Panc1 (cell line): ENCODE data around the gene DOCK8. TPM values are rescaled to one million over a fixed set of nuclear protein-coding genes. Genes with fewer than 3 reads are reported as not detected.

ENCODE experiments used
- ATAC-seq: fragments of 200-7000 bp; cut with Tn5 transposase; 2 replicates; pipeline ENCODE4 v1.9.1; 2020; ENCODE audit warnings: mild to moderate bottlenecking, moderate library complexity
- BruUV-seq: library from RNA; stranded (reverse); fragments of 400-500 nt; replicated peaks from 2 replicates; lab custom pipeline; 2021; lab: Mats Ljungman, UMichigan
- CTCF ChIA-PET: fragments of 300-600 bp; sonication (Branson Sonifier 250); formaldehyde crosslinking; loops from one replicate; lab custom pipeline; 2022; ENCODE audit warnings: antibody characterized with exemption; lab: Charles Lee
- POLR2A ChIA-PET: fragments of 300-600 bp; sonication (Branson Sonifier 250); formaldehyde crosslinking; loops from one replicate; lab custom pipeline; 2022; ENCODE audit warnings: antibody characterized with exemption; lab: Charles Lee
- DNase-seq: peaks from one replicate; pipeline ENCODE4 v3.0.0-alpha.2; 2010; ENCODE audit warnings: low read depth, low spot score
- H3K27ac ChIP-seq: 2 replicates; pipeline ENCODE4 v1.5.1; 2011; ENCODE audit warnings: mild to moderate bottlenecking, low read length, inconsistent platforms
- H3K27me3 ChIP-seq: fragments of 200-500 bp; sonication (Bioruptor generic); 2 replicates; pipeline ENCODE4 v1.6.0; 2014; ENCODE audit warnings: low read length, inconsistent platforms; ENCODE audit not compliant: control insufficient read depth, insufficient read depth
- H3K36me3 ChIP-seq: fragments of 200-500 bp; sonication (Bioruptor generic); 2 replicates; pipeline ENCODE4 v1.5.1; 2014; ENCODE audit warnings: inconsistent platforms, mild to moderate bottlenecking, low read length, moderate library complexity; ENCODE audit not compliant: control insufficient read depth, insufficient read depth
- H3K4me1 ChIP-seq: 2 replicates; pipeline ENCODE4 v1.5.1; 2011; ENCODE audit warnings: inconsistent platforms, mild to moderate bottlenecking, low read length, moderate library complexity; ENCODE audit not compliant: control insufficient read depth, insufficient read depth
- H3K4me3 ChIP-seq, 2 experiments: 2 replicates each; pipeline ENCODE4 v1.5.1; 2011 to 2012; ENCODE audit warnings: low read depth in 2 of 2, low read length in 2 of 2, mild to moderate bottlenecking in 2 of 2, inconsistent platforms in 1 of 2, moderate library complexity in 1 of 2
- H3K9me3 ChIP-seq: fragments of 200-500 bp; sonication (Bioruptor generic); 2 replicates; pipeline ENCODE4 v1.5.1; 2014; ENCODE audit warnings: low read depth, mild to moderate bottlenecking, inconsistent platforms, low read length, moderate library complexity; ENCODE audit not compliant: control insufficient read depth, insufficient read depth
- POLR2AphosphoS5 ChIP-seq: IDR thresholded peaks from 2 replicates; pipeline ENCODE4 v1.6.1; 2012; ENCODE audit warnings: mild to moderate bottlenecking, low read depth, low read length, moderate library complexity
- SIN3A ChIP-seq: IDR thresholded peaks from 2 replicates; pipeline ENCODE4 v1.6.1; 2012; ENCODE audit warnings: low read depth, mild to moderate bottlenecking, low read length, moderate library complexity, borderline replicate concordance; ENCODE audit not compliant: insufficient read depth
- TCF7L2 ChIP-seq: IDR thresholded peaks from 2 replicates; pipeline ENCODE4 v1.6.1; 2011; ENCODE audit warnings: mild to moderate bottlenecking, low read depth, low read length, inconsistent platforms
- in situ Hi-C: cut with HindIII; loops from 2 replicates; pipeline ENCODE4 v1.10.0; 2016; ENCODE audit warnings: low sequenced_read_pairs, low pct_unique_long_range_greater_than_20kb
- intact Hi-C: fragments of 100-400 bp; cut with micrococcal nuclease; formaldehyde crosslinking; loops from one replicate; pipeline ENCODE4 v1.10.0; 2022; ENCODE audit not compliant: unreplicated experiment
- total RNA-seq: library from RNA; stranded (reverse); gene quantifications from one replicate; pipeline ENCODE4 v1.2.1, GENCODE V29; 2021; ENCODE audit not compliant: unreplicated experiment
- TF ChIP-seq, protein P1 (sequence below): fragments of 450-650 bp; IDR thresholded peaks from 2 replicates; pipeline ENCODE4 v1.5.1; 2017; ENCODE audit warnings: mild to moderate bottlenecking
- TF ChIP-seq, protein P2 (sequence below), 2 experiments: IDR thresholded peaks; 2 replicates each; pipeline ENCODE4 v1.6.1; 2011 to 2012; ENCODE audit warnings: low read depth in 2 of 2, control low read depth in 1 of 2, low read length in 1 of 2, mild to moderate bottlenecking in 1 of 2, moderate library complexity in 1 of 2; ENCODE audit not compliant: insufficient read depth in 1 of 2

DOCK8 gene
- total RNA-seq, 1 experiment from 2014 or later = 1.4 TPM

DNA sequence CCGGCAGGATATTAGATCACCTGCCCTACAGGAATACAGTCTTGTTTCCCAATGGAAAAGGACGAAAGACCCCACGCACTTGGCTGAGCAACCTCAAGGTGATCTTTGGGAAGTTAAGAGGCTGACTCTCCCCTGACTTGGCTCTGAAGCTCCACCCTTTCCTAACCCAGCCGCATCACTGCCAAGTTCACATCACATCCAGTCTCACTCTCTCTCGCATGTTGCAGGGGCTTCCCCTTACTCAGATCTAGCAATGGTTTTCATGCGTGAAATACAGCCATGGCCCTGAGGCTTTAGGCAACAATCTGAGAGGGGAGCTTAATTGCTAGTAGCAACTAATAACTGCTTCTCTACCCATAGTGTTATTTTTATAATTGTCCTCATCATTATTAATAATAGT is 211.6 kb downstream of the DOCK8 start:
- ATAC-seq (no peak), DNase-seq (no peak)
- intact Hi-C loops (no loop called here), in situ Hi-C loops (no loop called here)
- Histone ChIP-seq H3K27ac (no peak overlapping the region), H3K9me3 (no peaks in the 10 kb centered on the region), H3K36me3 (no peaks in the 10 kb centered on the region), H3K4me3 (no peak overlapping the region), H3K27me3 (no peaks in the 10 kb centered on the region), H3K4me1 (no peaks in the 10 kb centered on the region)
- ChIA-PET POLR2A (no interaction called here), CTCF (no interaction called here)
- TF ChIP-seq SIN3A (no peak), TCF7L2 (no peak), POLR2AphosphoS5 (no peak)
- TF ChIP-seq, protein P1, sequence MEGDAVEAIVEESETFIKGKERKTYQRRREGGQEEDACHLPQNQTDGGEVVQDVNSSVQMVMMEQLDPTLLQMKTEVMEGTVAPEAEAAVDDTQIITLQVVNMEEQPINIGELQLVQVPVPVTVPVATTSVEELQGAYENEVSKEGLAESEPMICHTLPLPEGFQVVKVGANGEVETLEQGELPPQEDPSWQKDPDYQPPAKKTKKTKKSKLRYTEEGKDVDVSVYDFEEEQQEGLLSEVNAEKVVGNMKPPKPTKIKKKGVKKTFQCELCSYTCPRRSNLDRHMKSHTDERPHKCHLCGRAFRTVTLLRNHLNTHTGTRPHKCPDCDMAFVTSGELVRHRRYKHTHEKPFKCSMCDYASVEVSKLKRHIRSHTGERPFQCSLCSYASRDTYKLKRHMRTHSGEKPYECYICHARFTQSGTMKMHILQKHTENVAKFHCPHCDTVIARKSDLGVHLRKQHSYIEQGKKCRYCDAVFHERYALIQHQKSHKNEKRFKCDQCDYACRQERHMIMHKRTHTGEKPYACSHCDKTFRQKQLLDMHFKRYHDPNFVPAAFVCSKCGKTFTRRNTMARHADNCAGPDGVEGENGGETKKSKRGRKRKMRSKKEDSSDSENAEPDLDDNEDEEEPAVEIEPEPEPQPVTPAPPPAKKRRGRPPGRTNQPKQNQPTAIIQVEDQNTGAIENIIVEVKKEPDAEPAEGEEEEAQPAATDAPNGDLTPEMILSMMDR = no peak
- TF ChIP-seq, protein P2, sequence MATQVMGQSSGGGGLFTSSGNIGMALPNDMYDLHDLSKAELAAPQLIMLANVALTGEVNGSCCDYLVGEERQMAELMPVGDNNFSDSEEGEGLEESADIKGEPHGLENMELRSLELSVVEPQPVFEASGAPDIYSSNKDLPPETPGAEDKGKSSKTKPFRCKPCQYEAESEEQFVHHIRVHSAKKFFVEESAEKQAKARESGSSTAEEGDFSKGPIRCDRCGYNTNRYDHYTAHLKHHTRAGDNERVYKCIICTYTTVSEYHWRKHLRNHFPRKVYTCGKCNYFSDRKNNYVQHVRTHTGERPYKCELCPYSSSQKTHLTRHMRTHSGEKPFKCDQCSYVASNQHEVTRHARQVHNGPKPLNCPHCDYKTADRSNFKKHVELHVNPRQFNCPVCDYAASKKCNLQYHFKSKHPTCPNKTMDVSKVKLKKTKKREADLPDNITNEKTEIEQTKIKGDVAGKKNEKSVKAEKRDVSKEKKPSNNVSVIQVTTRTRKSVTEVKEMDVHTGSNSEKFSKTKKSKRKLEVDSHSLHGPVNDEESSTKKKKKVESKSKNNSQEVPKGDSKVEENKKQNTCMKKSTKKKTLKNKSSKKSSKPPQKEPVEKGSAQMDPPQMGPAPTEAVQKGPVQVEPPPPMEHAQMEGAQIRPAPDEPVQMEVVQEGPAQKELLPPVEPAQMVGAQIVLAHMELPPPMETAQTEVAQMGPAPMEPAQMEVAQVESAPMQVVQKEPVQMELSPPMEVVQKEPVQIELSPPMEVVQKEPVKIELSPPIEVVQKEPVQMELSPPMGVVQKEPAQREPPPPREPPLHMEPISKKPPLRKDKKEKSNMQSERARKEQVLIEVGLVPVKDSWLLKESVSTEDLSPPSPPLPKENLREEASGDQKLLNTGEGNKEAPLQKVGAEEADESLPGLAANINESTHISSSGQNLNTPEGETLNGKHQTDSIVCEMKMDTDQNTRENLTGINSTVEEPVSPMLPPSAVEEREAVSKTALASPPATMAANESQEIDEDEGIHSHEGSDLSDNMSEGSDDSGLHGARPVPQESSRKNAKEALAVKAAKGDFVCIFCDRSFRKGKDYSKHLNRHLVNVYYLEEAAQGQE (IDR thresholded peaks at IDR 0.05; ENCODE audit: insufficient read depth in 1 of 2, low read depth in 2 of 2, low read length in 1 of 2) = no peak
- BruUV-seq = no TSS peak

DNA sequence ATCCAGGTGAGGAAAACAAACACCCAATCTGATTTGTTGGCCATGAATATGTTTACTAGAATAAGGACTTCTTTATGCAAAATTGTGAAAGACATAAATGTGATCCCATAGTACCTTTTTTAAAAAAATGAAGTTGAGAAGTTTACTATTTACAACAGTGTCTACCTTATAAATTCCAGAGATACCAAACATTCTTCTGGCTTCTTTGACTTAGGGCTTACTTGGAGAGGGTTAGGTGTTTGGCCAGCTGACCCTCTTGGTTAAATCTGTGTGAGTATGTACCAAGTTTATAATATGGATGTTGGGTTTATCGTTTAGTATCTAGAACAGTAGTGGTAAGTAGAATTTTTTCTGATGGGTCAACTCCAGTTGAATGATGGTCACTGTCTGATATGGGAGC is 212.3 kb downstream of the DOCK8 start:
- BruUV-seq = no TSS peak
- ATAC-seq = no peak
- no peak for DNase-seq
- Histone ChIP-seq H3K4me3 (no peak overlapping the region), H3K36me3 (no peaks in the 10 kb centered on the region), H3K27ac (no peak overlapping the region), H3K4me1 (no peaks in the 10 kb centered on the region), H3K9me3 (no peaks in the 10 kb centered on the region), H3K27me3 (no peaks in the 10 kb centered on the region)
- in situ Hi-C loops = no loop called here
- intact Hi-C loops = no loop called here
- ChIA-PET POLR2A (no interaction called here), CTCF (no interaction called here)
- TF ChIP-seq POLR2AphosphoS5 (no peak), SIN3A (no peak), TCF7L2 (no peak)
- TF ChIP-seq, protein P1 = no peak
- TF ChIP-seq, protein P2 (IDR thresholded peaks at IDR 0.05; ENCODE audit: insufficient read depth in 1 of 2, low read depth in 2 of 2, low read length in 1 of 2) = no peak
